Muscle layer of duodenum (tissue), 2 donors: Measurements from ENCODE around the gene PLXND1.
A peak's percentile ranks its signal among the peaks of the same experiment; 100 is the strongest.

Experiments
- H3K27ac ChIP-seq: one replicate; pipeline ENCODE4 v1.7.0; 2013; ENCODE audit warnings: mild to moderate bottlenecking, low read length
- H3K27me3 ChIP-seq: one replicate; pipeline ENCODE4 v1.7.0; 2013; ENCODE audit warnings: low read depth, mild to moderate bottlenecking, control low read depth, low read length
- H3K36me3 ChIP-seq, 2 donors: one replicate each; pipeline ENCODE4 v1.7.0; 2013; ENCODE audit warnings: low read length in 2 of 2, control low read depth in 1 of 2, mild to moderate bottlenecking in 1 of 2; ENCODE audit not compliant: insufficient read depth in 2 of 2, control insufficient read depth in 1 of 2
- H3K4me1 ChIP-seq, 2 donors: one replicate each; pipeline ENCODE4 v1.7.0; 2013; ENCODE audit warnings: low read length in 2 of 2, mild to moderate bottlenecking in 2 of 2, control low read depth in 1 of 2, moderate library complexity in 1 of 2; ENCODE audit not compliant: insufficient read depth in 2 of 2, control insufficient read depth in 1 of 2
- H3K4me3 ChIP-seq, 2 donors: one replicate each; pipeline ENCODE4 v1.7.0; 2013; ENCODE audit warnings: low read length in 2 of 2, low read depth in 1 of 2, mild to moderate bottlenecking in 1 of 2
- H3K9me3 ChIP-seq, 2 donors: one replicate each; pipeline ENCODE4 v1.7.0; 2013; ENCODE audit warnings: low read length in 2 of 2, control low read depth in 1 of 2, mild to moderate bottlenecking in 1 of 2; ENCODE audit not compliant: control insufficient read depth in 1 of 2
- donor health status: healthy.

Gene PLXND1

DNA sequence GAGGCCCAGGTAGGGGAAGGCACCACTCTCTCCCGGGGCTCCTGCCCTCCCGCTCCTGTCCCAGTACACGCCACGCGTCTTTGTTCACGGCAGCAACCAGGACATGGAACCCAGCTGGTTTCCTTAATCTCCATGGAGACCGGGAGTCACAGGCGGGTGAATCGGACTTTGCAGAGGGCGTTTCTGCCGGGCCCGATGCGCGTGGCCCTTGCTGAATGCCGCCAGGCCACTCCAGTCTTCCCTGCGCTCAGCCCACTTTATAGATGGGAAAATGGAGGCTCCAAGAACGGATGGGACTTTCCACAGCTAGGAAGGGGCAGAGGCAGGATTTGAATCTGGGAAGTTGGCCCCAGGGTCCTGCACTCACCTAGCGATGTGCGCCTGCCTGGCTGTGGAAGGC lies 7.4 kb downstream of the PLXND1 start:
- Histone ChIP-seq H3K27ac (peak overlapping the region; percentile 33), H3K4me3 (no peak overlapping the region), H3K4me1 (peaks cover 23 to 77% of the 10 kb centered on the region in 2 donors), H3K9me3 (no peaks in the 10 kb centered on the region), H3K36me3 (no peaks in the 10 kb centered on the region), H3K27me3 (no peaks in the 10 kb centered on the region)

GRCh38 chr3:129598484-129598883 lies 8.0 kb downstream of the PLXND1 start:
- H3K4me3 ChIP-seq: no peak overlapping the region
- peak overlapping the region; percentile 33 for H3K27ac ChIP-seq
- no peaks in the 10 kb centered on the region for H3K36me3 ChIP-seq
- no peaks in the 10 kb centered on the region for H3K27me3 ChIP-seq
- no peaks in the 10 kb centered on the region for H3K9me3 ChIP-seq
- peaks cover 29 to 81% of the 10 kb centered on the region in 2 donors for H3K4me1 ChIP-seq

DNA sequence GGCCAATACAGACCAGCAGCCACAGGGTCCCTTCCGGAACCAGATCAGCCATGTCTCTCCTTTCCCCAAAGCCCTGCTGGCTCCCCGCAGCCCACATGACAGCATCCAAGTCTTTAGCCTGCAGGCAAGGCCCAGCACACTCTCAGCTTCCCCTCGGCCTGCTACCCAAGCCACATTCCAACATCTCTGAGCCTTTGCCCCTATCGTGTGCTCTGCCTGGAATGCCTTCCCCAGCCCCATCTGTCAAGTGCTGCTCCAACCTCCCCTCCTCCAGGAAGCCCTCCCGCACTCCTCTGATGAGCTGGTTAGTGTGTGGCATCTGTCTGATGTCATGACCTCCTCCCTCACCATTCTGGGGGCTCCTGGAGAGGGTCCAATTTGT lies 8.5 kb downstream of the PLXND1 start:
- H3K4me3 ChIP-seq: peak overlapping the region in 1 of 2 donors; percentile 2
- no peaks in the 10 kb centered on the region for H3K9me3 ChIP-seq
- peak overlapping the region; percentile 16 for H3K27ac ChIP-seq
- H3K36me3 ChIP-seq: no peaks in the 10 kb centered on the region
- no peaks in the 10 kb centered on the region for H3K27me3 ChIP-seq
- H3K4me1 ChIP-seq: peaks cover 32 to 86% of the 10 kb centered on the region in 2 donors

- Histone ChIP-seq H3K27me3 (no peaks in the 10 kb centered on the region), H3K9me3 (no peaks in the 10 kb centered on the region), H3K4me3 (peak overlapping the region in 1 of 2 donors; percentile 2), H3K27ac (peak overlapping the region; percentile 74), H3K4me1 (peaks cover 32 to 84% of the 10 kb centered on the region in 2 donors), H3K36me3 (no peaks in the 10 kb centered on the region)
Measured at GRCh38 chr3:129597087-129597999, 9.1 kb downstream of the PLXND1 start.

DNA sequence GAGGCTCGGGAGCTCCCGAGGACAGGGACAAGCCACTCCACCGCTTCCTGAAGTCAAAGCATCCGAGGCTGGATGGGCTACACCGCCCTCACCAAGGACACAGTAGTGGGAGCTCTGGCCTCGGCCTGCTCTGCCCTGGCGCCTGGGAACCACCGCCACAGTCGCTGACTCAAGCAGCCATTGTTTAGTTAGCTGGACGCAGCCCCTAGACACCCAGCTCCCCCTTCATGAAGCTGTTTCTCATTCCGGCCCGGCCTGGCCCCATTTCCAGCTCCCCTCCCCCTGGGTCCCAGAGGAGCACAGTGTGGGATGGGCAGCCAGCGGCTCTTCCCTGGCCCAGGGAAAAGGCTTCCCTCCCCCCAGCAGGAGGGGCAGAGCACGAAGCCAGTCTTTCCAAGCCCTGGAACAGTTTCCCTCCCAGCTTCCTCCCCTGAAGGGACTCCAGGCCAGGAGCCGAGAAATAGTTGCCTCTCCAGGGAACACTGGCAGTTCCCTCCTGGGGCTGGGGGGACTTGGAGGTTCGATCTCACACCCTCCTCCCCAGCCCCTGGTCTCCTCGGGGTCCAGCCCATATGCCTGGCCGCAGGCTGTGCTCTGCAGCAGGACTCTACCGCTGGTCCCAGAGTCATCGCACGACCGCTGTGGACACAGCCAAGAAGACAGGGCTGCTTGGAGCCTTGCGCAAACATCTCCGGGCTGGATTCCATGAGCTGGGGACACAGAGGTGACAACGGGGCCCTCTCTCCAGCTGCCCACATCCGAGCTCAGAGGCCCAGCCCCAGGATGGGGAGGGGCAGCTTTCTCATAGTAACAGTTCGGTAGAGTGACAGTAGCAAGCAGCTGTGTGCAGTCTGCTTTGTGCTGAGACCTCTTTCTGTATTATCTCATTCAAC lies 10.0 kb downstream of the PLXND1 start:
- H3K36me3 ChIP-seq: no peaks in the 10 kb centered on the region
- H3K4me1 ChIP-seq: peaks cover 35 to 83% of the 10 kb centered on the region in 2 donors
- no peaks in the 10 kb centered on the region for H3K9me3 ChIP-seq
- H3K4me3 ChIP-seq: peak overlapping the region; percentile 2 to 7
- peak overlapping the region; percentile 74 for H3K27ac ChIP-seq
- H3K27me3 ChIP-seq: no peaks in the 10 kb centered on the region

DNA sequence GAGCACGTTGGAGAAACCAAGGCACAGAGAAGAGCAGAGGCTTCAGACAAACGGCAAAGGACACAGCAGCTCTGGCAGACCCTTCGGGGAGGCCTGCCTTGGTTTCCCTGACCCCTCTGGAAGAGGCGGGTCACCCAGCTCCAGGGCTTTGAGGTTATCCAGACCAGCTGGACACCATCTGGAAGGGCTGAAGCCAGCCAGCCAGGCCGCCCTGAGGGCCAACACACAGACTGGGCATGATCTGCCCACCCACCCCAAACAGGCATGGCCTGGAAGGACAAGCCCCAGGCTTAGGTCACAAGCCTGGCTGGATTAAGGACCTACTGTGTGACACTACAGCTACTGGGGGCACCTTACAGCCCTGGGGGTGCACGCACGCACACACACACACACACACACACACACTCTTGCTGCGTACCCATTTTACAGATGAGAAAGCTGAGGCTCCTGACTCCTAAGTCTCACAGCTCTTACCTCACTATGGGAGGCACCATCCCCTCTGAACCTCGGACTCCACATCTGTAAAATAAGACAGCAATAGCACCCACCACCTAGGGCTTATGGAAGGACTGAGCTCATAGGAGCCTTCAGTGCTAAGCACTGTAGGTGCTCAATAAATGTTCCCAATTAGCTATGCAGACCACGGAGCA lies 10.8 kb downstream of the PLXND1 start:
- no peaks in the 10 kb centered on the region for H3K36me3 ChIP-seq
- H3K27me3 ChIP-seq: no peaks in the 10 kb centered on the region
- peak overlapping the region in 1 of 2 donors; percentile 2 for H3K4me3 ChIP-seq
- peaks cover 33 to 77% of the 10 kb centered on the region in 2 donors for H3K4me1 ChIP-seq
- peak overlapping the region; percentile 74 for H3K27ac ChIP-seq
- no peaks in the 10 kb centered on the region for H3K9me3 ChIP-seq

GRCh38 chr3:129594907-129595390 lies 11.5 kb downstream of the PLXND1 start:
- H3K9me3 ChIP-seq: no peaks in the 10 kb centered on the region
- peaks cover 31 to 72% of the 10 kb centered on the region in 2 donors for H3K4me1 ChIP-seq
- peak overlapping the region; percentile 74 for H3K27ac ChIP-seq
- no peaks in the 10 kb centered on the region for H3K27me3 ChIP-seq
- no peak overlapping the region for H3K4me3 ChIP-seq
- no peaks in the 10 kb centered on the region for H3K36me3 ChIP-seq

- no peaks in the 10 kb centered on the region for H3K36me3 ChIP-seq
- peak overlapping the region; percentile 4 for H3K27ac ChIP-seq
- no peak overlapping the region for H3K4me3 ChIP-seq
- H3K27me3 ChIP-seq: no peaks in the 10 kb centered on the region
- no peaks in the 10 kb centered on the region for H3K9me3 ChIP-seq
- peaks cover 30 to 67% of the 10 kb centered on the region in 2 donors for H3K4me1 ChIP-seq
Measured at GRCh38 chr3:129594409-129594808, 12.1 kb downstream of the PLXND1 start.

GRCh38 chr3:129593595-129594339 lies 12.7 kb downstream of the PLXND1 start:
- H3K9me3 ChIP-seq: no peaks in the 10 kb centered on the region
- no peaks in the 10 kb centered on the region for H3K36me3 ChIP-seq

DNA sequence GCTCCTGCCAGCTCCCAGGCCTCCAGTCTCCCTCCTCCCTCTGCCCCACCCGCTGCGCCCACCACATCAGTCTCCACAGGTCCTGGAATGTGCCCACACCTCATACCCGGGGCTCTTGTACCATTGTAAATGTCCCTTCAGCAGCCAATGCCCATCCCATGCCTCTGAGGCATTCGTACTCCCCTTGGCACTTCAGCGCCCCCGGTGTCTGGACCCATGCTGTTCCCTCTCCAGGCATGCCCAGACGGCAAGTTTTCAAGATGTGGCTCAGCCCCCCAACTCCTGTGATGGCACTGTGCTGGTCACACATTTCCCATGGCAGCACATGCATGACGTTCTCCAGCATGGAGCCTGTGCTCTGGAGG lies 13.3 kb downstream of the PLXND1 start:
- Histone ChIP-seq H3K9me3 (no peaks in the 10 kb centered on the region), H3K27me3 (no peaks in the 10 kb centered on the region), H3K4me1 (peaks cover 29 to 56% of the 10 kb centered on the region in 2 donors), H3K36me3 (no peaks in the 10 kb centered on the region), H3K27ac (peak overlapping the region; percentile 62), H3K4me3 (no peak overlapping the region)

More at GRCh38 chr3:129593595-129594339, 12.7 kb downstream of the PLXND1 start:
- Histone ChIP-seq H3K27me3 (no peaks in the 10 kb centered on the region), H3K27ac (peak overlapping the region; percentile 62), H3K4me1 (peaks cover 30 to 61% of the 10 kb centered on the region in 2 donors), H3K4me3 (no peak overlapping the region)
